Endothelial cell of umbilical vein (primary cell): ENCODE measurements around the gene SAXO1.

Experiments used
- EZH2 ChIP-seq: IDR thresholded peaks from 2 replicates; pipeline ENCODE4 v1.6.1; 2012; ENCODE audit warnings: borderline replicate concordance, low read depth, mild to moderate bottlenecking, moderate library complexity, low read length, inconsistent platforms; ENCODE audit not compliant: severe bottlenecking
- GATA2 ChIP-seq: IDR thresholded peaks from 2 replicates; pipeline ENCODE4 v1.7.0; 2011; ENCODE audit warnings: low read depth, mild to moderate bottlenecking, moderate library complexity, mixed read lengths, low read length; ENCODE audit not compliant: insufficient read length, insufficient read depth
- POLR2A ChIP-seq: IDR thresholded peaks from 2 replicates; pipeline ENCODE4 v1.6.1; 2012; ENCODE audit warnings: low read depth, mild to moderate bottlenecking, control low read depth, low read length
- POLR2AphosphoS5 ChIP-seq: IDR thresholded peaks from 2 replicates; pipeline ENCODE4 v1.6.1; 2012; ENCODE audit warnings: low read depth, mild to moderate bottlenecking, control low read depth, low read length, moderate library complexity; ENCODE audit not compliant: insufficient read depth
- TF ChIP-seq, protein P1 (sequence below), 2 donors: IDR thresholded peaks; 1 replicate in 1 of 2; 2 replicates in 1 of 2; pipeline ENCODE4 v1.5.1; 2011; ENCODE audit warnings: low read length in 2 of 2, mild to moderate bottlenecking in 2 of 2, moderate library complexity in 2 of 2, control low read depth in 1 of 2, inconsistent platforms in 1 of 2, low read depth in 1 of 2; ENCODE audit not compliant: insufficient read depth in 1 of 2; ENCODE audit errors: extremely low read depth in 1 of 2
- TF ChIP-seq, protein P2 (sequence below): IDR thresholded peaks from 2 replicates; pipeline ENCODE4 v1.6.1; 2011; ENCODE audit not compliant: insufficient read depth, insufficient read length

DNA sequence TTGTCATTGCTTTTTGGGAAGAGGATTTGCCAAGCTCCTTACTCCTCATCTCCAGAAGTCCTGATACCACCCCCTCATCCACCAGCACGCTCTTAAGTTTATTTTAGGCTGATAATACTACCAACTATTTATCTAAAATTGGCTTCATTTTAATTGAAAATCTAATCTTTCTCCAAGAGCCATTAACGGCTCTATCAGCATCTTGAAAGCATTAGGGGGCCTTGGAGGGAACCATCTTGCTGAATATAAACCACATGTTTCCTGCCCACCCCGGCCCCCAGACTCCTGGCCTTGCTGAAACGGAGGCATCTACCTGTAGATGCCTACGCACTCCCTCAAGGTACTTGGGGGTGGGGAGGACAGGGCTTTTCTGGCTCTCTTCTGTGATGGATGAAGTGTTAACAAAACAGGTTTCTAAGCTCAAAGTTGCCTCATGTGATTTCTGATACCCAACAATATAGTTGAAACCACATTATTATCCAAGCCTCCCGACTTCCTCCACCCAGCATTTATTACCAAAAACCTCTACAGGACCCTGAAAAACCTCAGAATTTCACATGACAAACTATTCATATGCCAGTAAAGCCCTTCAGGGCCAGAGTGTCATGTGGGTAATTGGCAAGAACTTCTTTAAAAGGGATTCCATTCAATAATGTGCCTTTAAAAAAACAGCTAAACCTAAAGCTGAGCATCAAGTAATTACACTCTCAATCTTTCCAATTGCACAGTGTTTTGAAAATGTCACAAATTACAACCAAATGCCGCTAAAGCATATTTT lies 96.7 kb downstream of the SAXO1 start:
- TF ChIP-seq, protein P1, sequence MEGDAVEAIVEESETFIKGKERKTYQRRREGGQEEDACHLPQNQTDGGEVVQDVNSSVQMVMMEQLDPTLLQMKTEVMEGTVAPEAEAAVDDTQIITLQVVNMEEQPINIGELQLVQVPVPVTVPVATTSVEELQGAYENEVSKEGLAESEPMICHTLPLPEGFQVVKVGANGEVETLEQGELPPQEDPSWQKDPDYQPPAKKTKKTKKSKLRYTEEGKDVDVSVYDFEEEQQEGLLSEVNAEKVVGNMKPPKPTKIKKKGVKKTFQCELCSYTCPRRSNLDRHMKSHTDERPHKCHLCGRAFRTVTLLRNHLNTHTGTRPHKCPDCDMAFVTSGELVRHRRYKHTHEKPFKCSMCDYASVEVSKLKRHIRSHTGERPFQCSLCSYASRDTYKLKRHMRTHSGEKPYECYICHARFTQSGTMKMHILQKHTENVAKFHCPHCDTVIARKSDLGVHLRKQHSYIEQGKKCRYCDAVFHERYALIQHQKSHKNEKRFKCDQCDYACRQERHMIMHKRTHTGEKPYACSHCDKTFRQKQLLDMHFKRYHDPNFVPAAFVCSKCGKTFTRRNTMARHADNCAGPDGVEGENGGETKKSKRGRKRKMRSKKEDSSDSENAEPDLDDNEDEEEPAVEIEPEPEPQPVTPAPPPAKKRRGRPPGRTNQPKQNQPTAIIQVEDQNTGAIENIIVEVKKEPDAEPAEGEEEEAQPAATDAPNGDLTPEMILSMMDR (IDR thresholded peaks at IDR 0.05; ENCODE audit: extremely low read depth in 1 of 2, insufficient read depth in 1 of 2, low read depth in 1 of 2, low read length in 2 of 2): no peak
- TF ChIP-seq POLR2AphosphoS5: no peak
- no peak for TF ChIP-seq EZH2
- no peak for TF ChIP-seq POLR2A
- TF ChIP-seq, protein P2, sequence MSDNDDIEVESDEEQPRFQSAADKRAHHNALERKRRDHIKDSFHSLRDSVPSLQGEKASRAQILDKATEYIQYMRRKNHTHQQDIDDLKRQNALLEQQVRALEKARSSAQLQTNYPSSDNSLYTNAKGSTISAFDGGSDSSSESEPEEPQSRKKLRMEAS: no peak
- TF ChIP-seq GATA2: no peak
